Globus pallidus (tissue), 1 donor: ENCODE results near the gene TVP23B.
"Not testable (repeated sequence)": the region's sequence is repeated elsewhere in the genome, so short reads cannot be mapped to it uniquely, and the experiment has no call there.

ENCODE experiments used
- DNase-seq: peaks from one replicate; pipeline ENCODE4 v3.0.0-alpha.2; 2015; ENCODE audit warnings: low spot score

TVP23B gene

DNA sequence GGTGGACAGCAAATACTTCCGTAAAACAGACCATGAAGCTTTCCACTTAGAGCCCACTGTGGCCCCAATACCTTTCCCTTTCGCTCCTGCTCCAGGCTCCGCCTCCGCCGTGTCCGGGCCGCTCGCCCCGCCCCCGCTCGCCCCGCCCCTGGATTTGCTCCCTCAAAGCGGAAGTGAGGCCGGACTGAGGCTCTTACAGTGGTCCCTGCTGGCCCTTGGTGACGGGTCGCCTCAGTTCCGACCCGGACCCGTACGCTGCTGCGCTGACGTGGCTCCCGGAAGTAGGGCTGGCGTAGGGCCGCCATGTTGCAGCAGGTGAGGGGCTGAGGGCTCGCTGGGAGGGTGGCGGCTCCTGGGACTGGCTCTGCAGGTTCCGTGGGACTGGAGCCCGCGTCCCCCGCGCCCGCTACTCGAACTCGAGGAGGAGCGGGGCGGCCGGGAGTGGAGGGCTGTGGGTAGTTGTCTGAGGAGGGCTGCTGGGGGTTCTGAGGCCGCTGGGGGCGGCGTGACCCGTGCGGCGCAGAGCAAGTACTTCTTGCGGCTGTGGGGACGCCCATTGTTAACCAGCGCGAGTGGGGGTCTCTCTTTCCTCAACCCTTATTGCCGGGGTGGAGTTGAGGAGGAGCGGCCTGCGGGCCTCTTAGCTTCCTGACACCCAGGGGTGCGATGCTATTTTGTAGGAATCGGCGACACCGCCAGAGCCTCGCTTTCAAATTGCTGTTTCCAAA is at the start of gene TVP23B:
TVP23B (plus strand) TSS at position 193 of the 728 bp plus-strand sequence; CDS start at position 304, 111 bp downstream.
- peak; percentile 94 for DNase-seq

DNA sequence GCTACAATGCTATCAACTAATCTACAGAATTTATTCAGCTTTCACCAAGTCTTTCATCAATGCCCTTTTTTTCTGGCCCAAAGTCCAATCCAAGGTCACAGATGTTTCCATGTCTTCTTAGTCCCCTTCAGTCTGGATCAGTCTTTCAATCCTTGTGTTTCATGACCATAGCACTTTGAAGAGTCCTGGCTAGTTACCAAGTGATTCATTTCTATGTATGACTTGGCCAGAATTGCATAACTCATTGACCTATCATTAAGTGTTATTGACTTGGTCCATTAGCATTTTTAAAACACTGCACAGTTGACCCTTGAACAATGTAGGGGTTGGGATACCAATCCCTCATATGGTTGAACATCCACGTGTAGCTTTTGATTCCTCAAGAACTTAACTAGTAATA is 48.5 kb upstream of the TVP23B start:
- not testable (repeated sequence) for DNase-seq

DNA sequence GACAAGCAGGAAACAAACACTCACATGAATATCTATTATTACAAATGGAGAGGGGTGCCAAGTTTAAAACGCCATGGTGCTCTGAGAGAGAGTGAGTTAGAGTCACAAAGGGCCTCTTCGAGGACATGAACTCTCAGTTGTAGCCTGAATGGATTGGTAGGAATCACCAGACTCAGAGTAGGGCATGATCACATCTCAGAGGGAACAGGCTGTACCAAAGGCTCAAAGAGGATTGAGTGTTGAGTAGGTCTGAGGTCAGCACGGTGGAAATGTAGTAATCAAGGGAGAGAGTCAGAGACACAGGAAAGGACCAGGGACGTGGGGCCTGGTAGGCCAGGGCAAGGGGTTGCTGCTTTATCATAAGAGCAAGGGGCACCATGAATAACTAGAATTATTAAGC is 47.6 kb upstream of the TVP23B start:
- DNase-seq = not testable (repeated sequence)

DNA sequence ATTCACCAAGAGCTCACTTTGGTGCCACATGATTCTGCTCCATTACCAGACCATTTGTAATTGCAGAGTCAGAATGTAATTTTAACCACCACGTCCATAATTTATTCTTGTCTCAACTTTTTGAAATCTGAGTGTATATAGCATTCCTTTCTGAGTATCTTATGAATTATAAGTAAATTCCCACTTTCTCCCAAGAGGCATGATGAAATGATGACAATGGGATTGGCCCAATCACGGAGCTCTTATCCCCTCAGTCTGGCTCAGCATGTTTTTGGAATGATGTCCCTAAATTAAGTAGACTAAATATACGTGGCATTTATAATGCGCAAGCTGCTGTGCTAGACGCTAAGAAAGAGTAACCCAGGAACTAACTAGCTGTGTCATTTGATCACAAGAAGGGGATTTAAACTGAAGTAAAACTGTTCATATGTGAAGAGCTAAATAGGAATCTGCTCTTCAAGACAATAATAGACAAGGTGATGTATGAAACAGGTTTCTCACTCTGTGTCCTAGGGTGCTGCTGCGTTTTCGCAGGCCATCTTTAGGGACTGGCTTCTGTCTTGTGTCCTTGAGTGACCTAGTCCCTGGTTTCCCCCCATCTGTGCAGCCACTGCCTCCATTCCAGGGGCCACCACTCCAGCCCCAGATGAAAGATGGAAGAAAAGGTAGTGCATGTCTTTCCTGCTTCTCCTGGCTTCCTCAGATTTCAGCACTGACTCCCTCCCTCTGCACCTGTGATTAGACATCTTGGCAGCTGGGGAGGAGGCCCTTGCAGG is 41.2 kb upstream of the TVP23B start:
- DNase-seq = not testable (repeated sequence)

DNA sequence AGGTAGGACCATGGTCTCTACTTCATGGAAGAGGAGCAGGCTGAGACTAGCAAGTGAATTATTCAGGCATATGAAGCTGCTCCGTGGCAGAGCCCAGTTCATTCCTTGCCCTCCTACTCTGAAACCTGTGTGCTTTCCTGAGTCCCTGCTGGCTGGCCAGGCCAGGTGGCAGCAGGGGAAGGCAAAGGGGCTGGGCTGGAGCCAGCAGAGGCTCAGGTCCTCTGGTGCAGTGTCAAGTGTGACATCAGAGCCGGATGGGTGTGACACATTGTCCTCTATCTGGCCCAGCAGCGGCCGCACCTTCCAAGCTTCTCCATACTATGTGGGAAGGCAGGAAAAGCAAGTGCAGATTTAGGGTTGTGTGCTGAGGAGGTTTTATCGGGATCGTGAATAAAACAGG is 39.8 kb upstream of the TVP23B start:
- DNase-seq = not testable (repeated sequence)

DNA sequence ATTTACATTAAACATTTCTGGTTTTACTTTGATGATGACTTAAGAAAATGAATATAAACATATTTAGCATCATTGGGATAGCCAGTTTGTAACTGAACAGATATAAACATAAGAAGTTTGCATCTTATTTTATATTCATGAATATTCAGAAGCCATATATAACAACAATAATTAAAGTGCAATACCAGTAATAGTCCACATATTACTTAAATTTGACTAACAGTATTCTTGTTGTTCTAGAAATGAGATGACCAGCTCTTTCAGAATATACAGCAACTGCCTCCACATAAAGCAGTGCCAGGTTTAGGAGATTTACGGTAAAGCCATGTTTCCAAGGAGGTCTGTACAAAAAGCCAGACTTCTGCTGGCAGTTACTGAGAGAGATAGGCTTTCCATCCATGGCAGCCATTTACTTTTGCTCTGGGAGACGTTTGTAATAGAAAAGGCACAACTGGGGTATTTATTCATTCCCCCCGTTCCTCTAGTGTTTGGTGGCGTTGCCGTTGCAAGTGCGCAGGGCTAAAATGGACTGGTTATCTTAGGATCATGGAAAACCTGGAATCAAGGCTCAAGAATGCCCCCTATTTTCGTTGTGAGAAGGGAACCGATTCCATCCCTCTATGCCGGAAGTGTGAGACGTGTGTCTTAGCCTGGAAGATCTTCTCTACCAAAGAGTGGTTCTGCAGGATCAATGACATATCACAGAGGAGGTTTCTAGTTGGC is 37.1 kb upstream of the TVP23B start, which contains the start of gene FBXW10:
FBXW10 (plus strand) TSS at position 356 of the 723 bp plus-strand sequence; CDS start at position 547, 191 bp downstream.
- DNase-seq = not testable (repeated sequence)

DNA sequence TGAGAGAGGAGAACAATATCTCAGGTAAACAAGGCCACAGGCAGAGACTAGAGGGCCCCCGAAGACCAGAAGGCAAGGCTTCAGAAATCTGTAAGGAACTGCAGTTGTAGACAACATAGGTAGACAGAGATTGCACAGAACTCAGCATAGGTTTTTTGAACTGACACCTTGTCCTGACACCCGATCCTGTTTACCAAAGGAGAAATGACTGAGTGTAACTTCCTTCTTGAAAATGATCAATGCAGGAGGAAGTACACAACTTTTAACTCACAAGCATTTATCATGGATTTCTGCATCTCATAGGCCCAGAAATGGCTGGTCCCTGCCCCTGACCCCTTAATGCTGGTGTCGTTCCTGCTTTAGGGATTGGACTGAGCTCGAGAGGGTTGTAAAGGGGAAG is 36.3 kb upstream of the TVP23B start:
- DNase-seq = not testable (repeated sequence)

DNA sequence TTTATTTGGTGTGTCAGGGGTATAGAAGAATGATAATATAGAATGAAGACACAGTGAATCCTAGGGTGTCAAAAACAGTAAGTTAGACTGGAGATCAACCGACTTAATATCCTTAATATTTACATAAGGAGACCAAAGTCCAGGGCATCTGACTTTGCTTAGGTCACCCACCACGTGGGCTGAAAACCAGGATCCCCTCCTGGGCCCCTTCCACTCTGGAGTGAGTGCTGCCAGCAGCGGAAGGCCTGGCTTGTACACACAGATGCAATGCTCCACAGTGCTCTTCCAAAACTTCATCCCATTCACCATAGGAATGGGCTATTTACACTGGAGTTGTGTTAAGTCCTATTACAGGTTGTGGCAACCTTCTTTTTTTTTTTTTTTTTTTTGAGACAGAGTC is 34.4 kb upstream of the TVP23B start:
- not testable (repeated sequence) for DNase-seq

DNA sequence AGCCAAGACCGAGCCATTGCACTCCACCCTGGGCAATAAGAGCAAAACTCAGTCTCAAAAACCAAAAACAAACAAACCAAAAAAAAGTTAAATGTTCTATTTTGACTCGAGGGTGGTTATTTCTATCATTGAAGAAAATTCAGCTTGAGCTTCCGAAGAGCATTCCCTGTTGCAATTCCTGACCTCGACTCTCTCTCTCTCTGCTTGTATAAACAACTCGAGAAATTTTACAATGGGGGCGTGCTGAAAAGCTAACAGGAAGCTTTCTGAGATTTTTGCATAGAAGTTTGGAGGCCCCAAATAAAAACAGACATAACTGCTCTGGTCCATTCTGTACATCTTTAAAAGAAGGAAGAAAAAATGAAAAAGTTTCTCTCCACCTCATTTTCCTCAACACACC is 33.5 kb upstream of the TVP23B start:
- not testable (repeated sequence) for DNase-seq

DNA sequence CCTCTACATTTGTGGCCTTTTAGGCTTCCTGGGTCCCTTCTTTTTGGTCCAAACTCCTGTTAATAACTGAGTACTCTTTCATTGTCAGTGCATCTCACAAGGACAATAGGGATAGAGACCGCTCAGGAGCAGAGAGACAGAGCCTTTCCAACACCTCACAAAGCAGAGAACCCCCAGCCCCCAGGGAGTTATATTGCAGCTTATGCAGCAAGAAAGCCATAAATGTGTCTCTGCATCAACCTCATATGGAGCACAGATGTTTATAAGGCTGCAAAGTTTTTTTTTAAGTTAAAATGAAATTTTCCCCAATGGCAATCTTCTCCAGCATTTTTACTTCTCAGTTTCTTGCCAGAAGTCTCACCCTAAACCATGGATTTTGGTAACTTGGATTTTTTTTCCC is 30.7 kb upstream of the TVP23B start:
- DNase-seq = not testable (repeated sequence)

DNA sequence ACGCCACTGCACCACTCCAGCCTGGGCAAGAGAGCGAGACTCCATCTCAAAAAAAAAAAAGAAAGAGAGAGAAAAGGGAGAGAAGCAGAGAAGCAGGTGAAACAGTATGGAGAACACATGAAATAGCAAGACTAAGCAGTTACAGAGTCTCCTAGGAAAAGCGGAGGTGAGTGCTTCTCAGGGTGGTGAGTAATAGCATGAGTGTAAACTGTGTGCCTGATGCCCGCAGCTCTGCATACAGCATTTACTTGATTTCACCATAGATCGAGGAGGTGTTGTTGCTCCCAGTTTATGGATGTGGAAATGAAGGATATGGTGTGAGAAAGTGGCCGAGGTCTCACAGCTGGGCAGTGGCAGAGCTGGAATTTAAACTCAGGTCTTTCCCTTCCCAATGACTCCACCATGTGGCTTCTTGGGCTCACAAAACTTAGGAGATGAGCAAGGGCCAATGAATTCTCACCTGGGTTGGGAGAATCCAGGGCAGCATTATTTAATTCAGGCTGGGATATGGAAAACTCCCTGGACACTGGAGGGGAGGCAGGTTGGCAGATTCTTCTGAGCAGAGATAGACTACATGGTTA is 27.1 kb upstream of the TVP23B start:
- not testable (repeated sequence) for DNase-seq

DNA sequence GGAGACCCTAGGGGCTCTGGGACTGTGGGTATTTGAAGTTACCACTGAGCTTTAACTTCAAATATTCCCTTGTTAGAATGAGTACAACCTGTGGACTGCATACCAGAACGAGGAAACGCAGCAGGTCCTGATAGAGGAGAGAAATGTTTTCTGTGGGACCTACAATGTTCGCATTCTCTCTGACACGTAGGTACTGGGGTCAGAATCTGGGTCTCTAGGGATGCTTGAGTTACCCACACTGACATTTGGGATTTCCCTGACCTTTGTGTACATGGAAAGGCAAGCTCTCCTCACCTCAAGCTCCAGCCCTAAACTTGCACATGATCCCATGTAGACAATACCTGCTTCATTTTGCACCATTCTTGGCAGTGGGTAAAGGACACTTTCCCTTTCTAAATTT is 25.0 kb upstream of the TVP23B start:
- DNase-seq = not testable (repeated sequence)

DNA sequence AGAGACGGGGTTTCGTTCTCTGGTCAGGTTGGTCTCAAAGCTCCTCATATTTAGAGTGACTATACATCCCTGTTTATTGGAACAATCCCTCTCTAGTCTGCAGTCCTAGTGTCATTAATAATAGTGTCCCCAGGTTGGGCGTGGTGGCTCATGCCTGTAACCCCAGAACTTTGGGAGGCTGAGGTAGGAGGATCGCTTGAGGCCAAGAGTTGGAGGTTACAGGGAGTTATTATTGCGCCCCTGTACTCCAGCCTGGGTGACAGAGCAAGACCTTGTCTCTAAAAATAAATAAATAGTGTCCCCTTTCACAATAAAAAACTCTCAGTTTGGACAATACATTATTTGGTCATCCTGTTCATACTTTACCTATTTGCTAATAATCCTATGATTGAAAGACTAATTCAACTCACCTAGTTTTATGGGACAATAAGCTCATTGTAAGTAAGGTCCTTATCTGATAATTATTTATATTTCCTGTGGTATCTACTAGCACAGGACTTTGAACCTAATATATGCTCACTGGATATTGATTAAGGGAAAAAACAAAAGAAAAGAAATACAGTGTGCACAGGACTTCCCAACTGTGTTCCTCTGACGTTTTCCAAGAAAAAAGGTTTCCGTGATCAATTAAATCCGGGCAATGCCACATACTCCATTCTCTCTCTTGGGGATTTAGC is 23.5 kb upstream of the TVP23B start:
- not testable (repeated sequence) for DNase-seq

DNA sequence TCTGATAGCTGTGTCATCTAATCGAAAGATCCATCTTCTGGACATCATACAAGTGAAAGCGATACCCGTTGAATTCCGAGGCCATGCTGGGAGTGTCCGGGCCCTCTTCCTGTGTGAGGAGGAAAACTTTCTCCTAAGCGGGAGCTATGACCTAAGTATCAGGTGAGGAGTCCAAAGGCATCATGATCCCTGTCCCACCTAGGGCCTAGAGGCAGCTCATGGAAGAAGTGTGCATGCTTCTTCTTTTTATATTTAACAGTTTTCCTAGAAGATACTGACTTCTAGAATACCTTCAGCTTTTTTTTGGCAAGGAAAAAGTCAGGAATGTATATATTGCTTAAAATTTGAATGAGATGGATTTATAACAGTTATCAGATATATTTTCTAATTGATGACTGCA is 22.6 kb upstream of the TVP23B start:
- not testable (repeated sequence) for DNase-seq

DNA sequence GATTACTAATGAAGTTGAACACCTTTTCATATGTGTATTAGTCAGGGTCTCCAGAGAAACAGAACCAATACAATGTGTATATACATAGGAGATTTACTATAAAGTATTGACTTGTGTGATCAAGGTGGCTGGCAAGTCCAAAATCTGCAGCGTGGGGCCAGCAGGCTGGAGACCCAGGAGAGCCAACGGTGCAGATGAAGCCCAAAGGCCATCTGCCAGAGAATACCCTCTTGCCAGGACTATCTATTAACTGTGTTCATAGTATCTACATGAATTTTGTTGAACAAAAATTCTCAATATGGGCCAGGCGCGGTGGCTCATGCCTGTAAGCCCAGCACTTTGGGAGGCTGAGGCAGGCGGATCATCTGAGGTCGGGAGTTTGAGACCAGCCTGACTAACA is 20.8 kb upstream of the TVP23B start:
- DNase-seq = not testable (repeated sequence)

DNA sequence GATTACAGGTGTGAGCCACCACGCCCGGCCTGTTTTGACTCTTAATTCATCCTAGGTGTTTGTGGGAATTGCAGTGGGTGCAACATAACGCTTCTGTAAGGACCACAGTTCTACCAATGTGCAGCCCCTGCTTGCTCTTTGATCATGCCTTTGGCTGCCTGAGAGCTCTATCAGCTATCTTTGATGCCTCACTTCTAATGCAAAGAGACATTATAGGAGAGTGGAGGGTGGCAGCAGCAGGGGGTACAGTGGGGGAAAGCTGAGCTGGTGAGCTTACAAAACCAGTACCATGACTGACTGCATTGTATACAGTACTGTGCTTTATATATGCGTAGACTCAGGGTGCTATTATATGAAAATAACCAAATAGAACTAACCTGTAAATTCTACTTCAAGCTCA is 10.4 kb upstream of the TVP23B start:
- DNase-seq = not testable (repeated sequence)

DNA sequence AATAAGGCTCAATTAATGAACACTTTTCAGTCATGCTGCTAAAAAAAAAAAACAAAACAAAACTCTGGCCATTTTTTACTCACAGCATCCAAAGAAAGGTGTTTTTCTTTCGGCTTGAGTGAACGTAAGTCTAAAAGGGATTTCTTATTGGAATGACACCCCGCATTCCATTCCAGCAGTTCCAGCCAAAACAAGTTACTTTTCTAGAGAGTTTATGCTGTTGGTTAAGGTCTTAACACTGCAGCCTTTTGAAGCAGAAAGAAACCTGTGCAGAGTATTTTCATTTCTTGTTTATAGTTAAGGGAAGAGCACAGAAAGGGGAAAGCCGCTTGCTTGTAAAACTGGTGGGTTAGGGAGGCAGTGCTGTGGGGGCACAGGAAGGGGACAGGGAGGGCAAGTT is 9.9 kb upstream of the TVP23B start:
- not testable (repeated sequence) for DNase-seq

DNA sequence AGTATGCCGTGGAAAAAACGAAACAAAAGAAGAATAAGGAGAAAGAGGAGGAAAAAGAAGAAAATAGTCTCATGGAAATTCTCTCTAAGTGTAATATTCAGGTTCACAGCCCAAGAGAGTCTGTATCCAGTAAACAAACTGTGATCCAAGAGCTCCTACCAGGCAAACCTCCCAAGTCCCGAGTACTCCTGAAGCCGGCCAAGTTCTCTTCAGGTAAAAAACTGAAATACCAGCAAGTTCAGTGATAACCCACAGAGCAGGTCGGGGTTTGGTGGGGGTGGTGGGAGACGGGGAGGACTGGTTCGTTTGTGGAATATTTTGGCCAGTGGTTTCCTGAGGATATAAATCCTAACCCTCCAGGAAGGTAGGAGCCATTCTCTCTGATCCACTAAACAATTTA is 8.5 kb upstream of the TVP23B start:
- DNase-seq = no peak

DNA sequence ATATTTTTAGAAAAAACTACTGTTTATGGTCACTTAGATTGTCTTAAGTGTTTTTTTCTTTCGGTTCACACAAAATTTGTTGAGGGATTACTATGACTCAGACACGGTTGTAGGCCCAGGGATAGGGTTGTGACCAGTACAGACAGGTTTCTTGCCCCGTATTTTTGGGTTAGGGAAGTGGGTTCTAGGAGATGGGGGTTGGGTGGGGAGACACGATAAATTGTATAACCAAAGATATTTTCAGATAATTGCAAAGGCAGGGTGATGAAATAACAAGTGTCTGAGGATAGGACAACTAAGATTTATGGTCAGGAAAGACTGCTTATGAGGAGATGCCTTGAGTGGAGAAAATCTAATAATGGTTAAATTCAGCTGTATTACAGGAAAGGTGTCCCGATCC is 822 bp downstream of the TVP23B start:
- not testable (repeated sequence) for DNase-seq

DNA sequence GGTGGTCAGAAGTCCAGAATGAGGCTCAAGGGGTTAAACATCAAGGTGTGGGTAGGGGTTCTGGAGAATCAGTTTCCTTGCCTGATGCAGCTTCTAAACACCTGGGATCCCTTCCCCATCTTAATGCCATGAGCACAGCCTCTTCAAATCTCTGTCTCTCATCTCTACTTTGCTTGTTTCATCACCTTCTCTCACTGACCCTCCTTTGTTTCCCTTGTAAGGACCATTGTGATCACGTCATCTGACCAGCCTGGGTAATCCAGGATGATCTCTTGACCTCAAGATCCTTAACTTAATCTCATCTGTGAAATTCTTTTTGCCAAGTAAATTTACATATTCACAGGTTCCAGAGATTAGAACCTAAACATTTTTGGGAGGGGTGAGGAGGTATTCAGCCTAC is 5.0 kb downstream of the TVP23B start:
- not testable (repeated sequence) for DNase-seq

DNA sequence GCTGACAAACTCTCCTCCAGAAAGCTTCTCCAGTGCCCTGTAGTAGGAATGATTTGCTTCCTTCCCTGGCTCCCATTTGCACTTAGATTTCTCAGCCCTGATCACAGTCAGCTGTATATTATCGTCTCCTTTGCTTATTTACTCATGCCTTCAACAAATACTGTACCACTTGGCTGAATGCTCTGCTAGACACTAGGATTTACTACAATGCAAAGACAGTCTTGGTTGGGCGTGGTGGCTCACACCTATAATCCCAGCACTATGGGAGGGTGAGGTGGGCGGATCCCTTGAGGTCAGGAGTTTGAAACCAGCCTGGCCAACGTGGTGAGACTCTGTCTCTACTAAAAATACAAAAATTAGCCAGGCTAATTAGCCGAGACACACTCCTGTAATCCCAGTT is 5.9 kb downstream of the TVP23B start:
- not testable (repeated sequence) for DNase-seq
